ENCODE data around the gene TTC9. TPM values are rescaled to one million over a fixed set of nuclear protein-coding genes. Genes with fewer than 3 reads are reported as not detected.

Gene TTC9
- total and polyA plus RNA-seq, 10 of the 15 experiments (the other 5 are each of a cell fraction or from before 2014, with no cell fraction given) = 0.87 to 15.8 (median 7.8) TPM

DNA sequence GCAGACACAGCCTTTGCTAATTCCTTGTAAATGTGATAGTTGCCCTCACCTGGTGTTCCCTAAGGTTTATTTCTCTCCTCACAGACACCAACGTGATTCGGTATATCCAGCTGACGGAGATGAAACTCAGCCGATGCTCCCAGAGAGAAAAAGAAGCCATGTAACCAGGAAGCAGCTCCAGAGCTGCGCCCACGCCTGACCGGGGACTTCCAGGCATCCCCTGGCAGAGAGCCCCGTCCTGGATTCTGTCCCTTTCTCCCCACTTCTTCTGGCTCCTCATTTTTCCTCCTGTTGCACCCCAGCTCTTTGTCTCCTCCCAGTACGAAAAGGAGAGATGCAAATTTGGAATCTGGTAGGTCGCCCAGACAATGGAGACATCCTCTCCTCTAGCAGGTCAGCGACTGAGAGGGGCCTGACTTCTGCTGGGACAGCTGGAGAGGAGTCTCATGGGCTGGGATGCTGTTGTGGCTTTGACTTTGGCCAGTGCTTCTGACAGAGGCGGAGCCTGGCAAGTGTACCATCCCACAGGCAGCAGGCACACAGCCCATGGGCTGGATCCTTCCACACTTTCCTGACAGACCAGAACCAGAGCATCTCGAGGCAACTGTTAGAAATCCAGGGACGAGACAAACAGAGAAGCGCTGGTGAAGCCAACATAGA lies 29.4 kb downstream of the TTC9 start:
- Histone ChIP-seq H3K36me3 (ENCODE audit: control insufficient read depth in 2 of 2, insufficient read depth in 2 of 2, low read length in 1 of 2) (peaks cover 12 to 36% of the 10 kb centered on the region in 2 experiments), H4K20me1 (ENCODE audit: control insufficient read depth, insufficient read depth) (no peaks in the 10 kb centered on the region), H3K9ac (ENCODE audit: control insufficient read depth, insufficient read depth, low read length) (no peak overlapping the region), H3K27me3 (replicated peaks in 1 of 2; ENCODE audit: control insufficient read depth in 2 of 2, insufficient read depth in 2 of 2, low read length in 1 of 2) (no peaks in the 10 kb centered on the region), H3K79me2 (ENCODE audit: control insufficient read depth, insufficient read depth, low read length) (peaks cover 28% of the 10 kb centered on the region), H2AFZ (ENCODE audit: control insufficient read depth, low read depth, low read length) (no peak overlapping the region), H3K4me3 (no peak overlapping the region), H3K4me2 (ENCODE audit: control insufficient read depth, insufficient read depth) (no peak overlapping the region), H3K27ac (ENCODE audit: control insufficient read depth, insufficient read depth) (no peak overlapping the region), H3K4me1 (ENCODE audit: control insufficient read depth, insufficient read depth, low read length) (peaks cover 34% of the 10 kb centered on the region), H3K9me3 (replicated peaks; ENCODE audit: control insufficient read depth, insufficient read depth, low read length) (no peaks in the 10 kb centered on the region; the same call in 2 of the 3 replicates)
- intact Hi-C loops (cut with micrococcal nuclease; ENCODE audit: unreplicated experiment) = no loop called here
- no peak for FAIRE-seq
- CTCF ChIA-PET = interaction anchor here (0.7 to 1.8 kb wide), 3 partner anchors 14 to 42 kb away, joined by 3 to 6 read pairs (median 3); no protein-coding TSS in a partner anchor
- in situ Hi-C loops (cut with MboI) = no loop called here
- SMC1A ChIA-PET (ENCODE audit: uncharacterized antibody, unreplicated experiment) = interaction anchor here (9.1 to 18.1 kb wide), 2 partner anchors 28 to 39 kb away, joined by 154 to 254 read pairs; partner anchors contain the start of gene TTC9
- BruUV-seq (replicated peaks) = no TSS peak
- 94% methylated on average over 15 of the region's 15 CpGs for WGBS (ENCODE audit: insufficient coverage, insufficient replicate concordance, low lambda C conversion rate, missing lambda C conversion rate)
- POLR2A ChIA-PET = interaction anchor here (7.1 kb wide), 1 partner anchor 14 kb away, joined by 95 read pairs; no protein-coding TSS in a partner anchor
- RAD21 ChIA-PET (ENCODE audit: unreplicated experiment) = no interaction called here
- DNase-seq (ENCODE audit: low read depth, low spot score) = no peak
- no peak for ATAC-seq
- TF ChIP-seq, protein P1, sequence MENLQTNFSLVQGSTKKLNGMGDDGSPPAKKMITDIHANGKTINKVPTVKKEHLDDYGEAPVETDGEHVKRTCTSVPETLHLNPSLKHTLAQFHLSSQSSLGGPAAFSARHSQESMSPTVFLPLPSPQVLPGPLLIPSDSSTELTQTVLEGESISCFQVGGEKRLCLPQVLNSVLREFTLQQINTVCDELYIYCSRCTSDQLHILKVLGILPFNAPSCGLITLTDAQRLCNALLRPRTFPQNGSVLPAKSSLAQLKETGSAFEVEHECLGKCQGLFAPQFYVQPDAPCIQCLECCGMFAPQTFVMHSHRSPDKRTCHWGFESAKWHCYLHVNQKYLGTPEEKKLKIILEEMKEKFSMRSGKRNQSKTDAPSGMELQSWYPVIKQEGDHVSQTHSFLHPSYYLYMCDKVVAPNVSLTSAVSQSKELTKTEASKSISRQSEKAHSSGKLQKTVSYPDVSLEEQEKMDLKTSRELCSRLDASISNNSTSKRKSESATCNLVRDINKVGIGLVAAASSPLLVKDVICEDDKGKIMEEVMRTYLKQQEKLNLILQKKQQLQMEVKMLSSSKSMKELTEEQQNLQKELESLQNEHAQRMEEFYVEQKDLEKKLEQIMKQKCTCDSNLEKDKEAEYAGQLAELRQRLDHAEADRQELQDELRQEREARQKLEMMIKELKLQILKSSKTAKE (IDR thresholded peaks at IDR 0.05; ENCODE audit: low read depth, poor library complexity, severe bottlenecking) = no peak
- TF ChIP-seq EZH2 (IDR thresholded peaks at IDR 0.05; ENCODE audit: borderline replicate concordance, control insufficient read depth, low read depth, low read length) = no peak
- no peak for TF ChIP-seq ZSCAN29 (IDR thresholded peaks at IDR 0.05)
- no peak for TF ChIP-seq RCOR1 (conservative IDR thresholded peaks at IDR 0.05; ENCODE audit: low read depth, low read length)
- TF ChIP-seq, protein P2, sequence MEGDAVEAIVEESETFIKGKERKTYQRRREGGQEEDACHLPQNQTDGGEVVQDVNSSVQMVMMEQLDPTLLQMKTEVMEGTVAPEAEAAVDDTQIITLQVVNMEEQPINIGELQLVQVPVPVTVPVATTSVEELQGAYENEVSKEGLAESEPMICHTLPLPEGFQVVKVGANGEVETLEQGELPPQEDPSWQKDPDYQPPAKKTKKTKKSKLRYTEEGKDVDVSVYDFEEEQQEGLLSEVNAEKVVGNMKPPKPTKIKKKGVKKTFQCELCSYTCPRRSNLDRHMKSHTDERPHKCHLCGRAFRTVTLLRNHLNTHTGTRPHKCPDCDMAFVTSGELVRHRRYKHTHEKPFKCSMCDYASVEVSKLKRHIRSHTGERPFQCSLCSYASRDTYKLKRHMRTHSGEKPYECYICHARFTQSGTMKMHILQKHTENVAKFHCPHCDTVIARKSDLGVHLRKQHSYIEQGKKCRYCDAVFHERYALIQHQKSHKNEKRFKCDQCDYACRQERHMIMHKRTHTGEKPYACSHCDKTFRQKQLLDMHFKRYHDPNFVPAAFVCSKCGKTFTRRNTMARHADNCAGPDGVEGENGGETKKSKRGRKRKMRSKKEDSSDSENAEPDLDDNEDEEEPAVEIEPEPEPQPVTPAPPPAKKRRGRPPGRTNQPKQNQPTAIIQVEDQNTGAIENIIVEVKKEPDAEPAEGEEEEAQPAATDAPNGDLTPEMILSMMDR (IDR thresholded peaks at IDR 0.05 in 2 of 3, conservative IDR thresholded peaks at IDR 0.05 in 1 of 3; ENCODE audit: control insufficient read depth in 2 of 3, extremely low read depth in 1 of 3, insufficient read depth in 1 of 3, low read depth in 3 of 3, low read length in 3 of 3) = no peak
- TF ChIP-seq CREB1 (IDR thresholded peaks at IDR 0.05; ENCODE audit: low read depth) = no peak
- TF ChIP-seq, protein P3, sequence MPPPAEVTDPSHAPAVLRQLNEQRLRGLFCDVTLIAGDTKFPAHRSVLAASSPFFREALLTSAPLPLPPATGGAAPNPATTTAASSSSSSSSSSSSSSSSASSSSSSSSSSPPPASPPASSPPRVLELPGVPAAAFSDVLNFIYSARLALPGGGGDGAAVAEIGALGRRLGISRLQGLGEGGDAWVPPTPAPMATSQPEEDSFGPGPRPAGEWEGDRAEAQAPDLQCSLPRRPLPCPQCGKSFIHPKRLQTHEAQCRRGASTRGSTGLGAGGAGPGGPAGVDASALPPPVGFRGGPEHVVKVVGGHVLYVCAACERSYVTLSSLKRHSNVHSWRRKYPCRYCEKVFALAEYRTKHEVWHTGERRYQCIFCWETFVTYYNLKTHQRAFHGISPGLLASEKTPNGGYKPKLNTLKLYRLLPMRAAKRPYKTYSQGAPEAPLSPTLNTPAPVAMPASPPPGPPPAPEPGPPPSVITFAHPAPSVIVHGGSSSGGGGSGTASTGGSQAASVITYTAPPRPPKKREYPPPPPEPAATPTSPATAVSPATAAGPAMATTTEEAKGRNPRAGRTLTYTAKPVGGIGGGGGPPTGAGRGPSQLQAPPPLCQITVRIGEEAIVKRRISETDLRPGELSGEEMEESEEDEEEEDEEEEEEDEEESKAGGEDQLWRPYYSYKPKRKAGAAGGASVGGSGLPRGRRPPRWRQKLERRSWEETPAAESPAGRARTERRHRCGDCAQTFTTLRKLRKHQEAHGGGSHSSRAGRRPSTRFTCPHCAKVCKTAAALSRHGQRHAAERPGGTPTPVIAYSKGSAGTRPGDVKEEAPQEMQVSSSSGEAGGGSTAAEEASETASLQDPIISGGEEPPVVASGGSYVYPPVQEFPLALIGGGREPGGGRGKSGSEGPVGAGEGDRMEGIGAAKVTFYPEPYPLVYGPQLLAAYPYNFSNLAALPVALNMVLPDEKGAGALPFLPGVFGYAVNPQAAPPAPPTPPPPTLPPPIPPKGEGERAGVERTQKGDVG (CRISPR knock-in tag; IDR thresholded peaks at IDR 0.05) = no peak
- TF ChIP-seq, protein P4, sequence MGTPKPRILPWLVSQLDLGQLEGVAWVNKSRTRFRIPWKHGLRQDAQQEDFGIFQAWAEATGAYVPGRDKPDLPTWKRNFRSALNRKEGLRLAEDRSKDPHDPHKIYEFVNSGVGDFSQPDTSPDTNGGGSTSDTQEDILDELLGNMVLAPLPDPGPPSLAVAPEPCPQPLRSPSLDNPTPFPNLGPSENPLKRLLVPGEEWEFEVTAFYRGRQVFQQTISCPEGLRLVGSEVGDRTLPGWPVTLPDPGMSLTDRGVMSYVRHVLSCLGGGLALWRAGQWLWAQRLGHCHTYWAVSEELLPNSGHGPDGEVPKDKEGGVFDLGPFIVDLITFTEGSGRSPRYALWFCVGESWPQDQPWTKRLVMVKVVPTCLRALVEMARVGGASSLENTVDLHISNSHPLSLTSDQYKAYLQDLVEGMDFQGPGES (IDR thresholded peaks at IDR 0.05) = no peak
- no peak for TF ChIP-seq BCL11A (IDR thresholded peaks at IDR 0.05; ENCODE audit: low read depth, low read length)
- no peak for TF ChIP-seq NRF1 (conservative IDR thresholded peaks at IDR 0.05; ENCODE audit: low read depth, low read length)
- no peak for TF ChIP-seq ZNF217 (IDR thresholded peaks at IDR 0.05)
- no peak for TF ChIP-seq RELA (IDR thresholded peaks at IDR 0.05; ENCODE audit: borderline replicate concordance, partially characterized antibody)
- TF ChIP-seq NR2C2 (IDR thresholded peaks at IDR 0.05; ENCODE audit: borderline replicate concordance, control insufficient read depth, insufficient read length, low read depth) = no peak
- no peak for TF ChIP-seq LARP7 (IDR thresholded peaks at IDR 0.05)

Measured in GM12878 (cell line).